SK-N-SH (cell line): ENCODE measurements around the gene SLC7A6OS. TPM values are rescaled to one million over a fixed set of nuclear protein-coding genes. Genes with fewer than 3 reads are reported as not detected.

Experiments used
- CTCF ChIA-PET: fragments of 300-600, 350-600 bp; formaldehyde crosslinking; extraction: SDS; loops from one replicate; lab custom pipeline; 2021; lab: Yijun Ruan, JAX
- POLR2A ChIA-PET: fragments of 350-600 bp; sonication (Branson Sonifier 250); formaldehyde crosslinking; extraction: SDS; loops from one replicate; lab custom pipeline; 2020; ENCODE audit warnings: antibody characterized with exemption, inconsistent platforms; lab: Yijun Ruan, JAX
- DNase-seq: peaks from one replicate; pipeline ENCODE4 v3.0.0; 2012
- H2AFZ ChIP-seq: fragments of 200-600 bp; sonication (generic); 2 replicates; pipeline ENCODE4 v1.8.1; 2016; ENCODE audit warnings: antibody characterized with exemption, mild to moderate bottlenecking, low read depth
- H3F3A ChIP-seq: fragments of 200-600 bp; sonication (generic); replicated peaks from 2 replicates; pipeline ENCODE3; 2016; ENCODE audit warnings: antibody characterized with exemption, mild to moderate bottlenecking; ENCODE audit not compliant: insufficient read depth
- H3K27ac ChIP-seq, 2 experiments: fragments of 200-500 bp in 1 of 2; fragments of 200-600 bp in 1 of 2; sonication (Bioruptor generic) in 1 of 2; sonication (generic), shearing (Covaris generic) in 1 of 2; 2 replicates each; pipeline versions ENCODE4 v1.5.1 to v1.6.1; 2014 to 2016; ENCODE audit warnings: low read depth in 2 of 2, inconsistent platforms in 1 of 2, low read length in 1 of 2, mild to moderate bottlenecking in 1 of 2, mixed read lengths in 1 of 2
- H3K27me3 ChIP-seq: fragments of 200-600 bp; sonication (generic), shearing (Covaris generic); 2 replicates; pipeline ENCODE4 v1.6.1; 2016; ENCODE audit warnings: mixed run types; ENCODE audit not compliant: insufficient read depth
- H3K36me3 ChIP-seq, 2 experiments: fragments of 200-500 bp in 1 of 2; fragments of 200-600 bp in 1 of 2; sonication (Bioruptor generic) in 1 of 2; sonication (generic) in 1 of 2; replicated peaks in 1 of 2; 2 replicates each; pipeline versions ENCODE3 to v1.5.1; 2014 to 2016; ENCODE audit warnings: low read length in 1 of 2, mild to moderate bottlenecking in 1 of 2; ENCODE audit not compliant: insufficient read depth in 2 of 2, control insufficient read depth in 1 of 2
- H3K4me1 ChIP-seq, 2 experiments: fragments of 200-500 bp in 1 of 2; fragments of 200-600 bp in 1 of 2; sonication (Bioruptor generic) in 1 of 2; sonication (generic), shearing (Covaris generic) in 1 of 2; 2 replicates each; pipeline versions ENCODE4 v1.5.1 to v1.6.1; 2014 to 2016; ENCODE audit warnings: low read depth in 1 of 2, low read length in 1 of 2, mixed run types in 1 of 2; ENCODE audit not compliant: insufficient read depth in 2 of 2, control insufficient read depth in 1 of 2
- H3K4me2 ChIP-seq: fragments of 200-600 bp; sonication (generic), shearing (Covaris generic); 2 replicates; pipeline ENCODE4 v1.6.1; 2017; ENCODE audit warnings: mixed run types
- H3K4me3 ChIP-seq, 2 experiments: fragments of 200-500 bp in 1 of 2; fragments of 200-600 bp in 1 of 2; sonication (Bioruptor generic) in 1 of 2; sonication (generic), shearing (Covaris generic) in 1 of 2; 2 replicates each; pipeline versions ENCODE4 v1.5.1 to v1.8.1; 2014 to 2016; ENCODE audit warnings: low read depth in 2 of 2, inconsistent platforms in 1 of 2, low read length in 1 of 2, mild to moderate bottlenecking in 1 of 2, mixed read lengths in 1 of 2, moderate library complexity in 1 of 2
- H3K79me2 ChIP-seq: fragments of 200-600 bp; sonication (generic); 2 replicates; pipeline ENCODE4 v1.8.1; 2017; ENCODE audit warnings: mild to moderate bottlenecking; ENCODE audit not compliant: insufficient read depth
- H3K9ac ChIP-seq: fragments of 200-600 bp; sonication (generic); 2 replicates; pipeline ENCODE4 v1.6.1; 2017; ENCODE audit warnings: mixed run types
- H3K9me2 ChIP-seq: fragments of 200-600 bp; sonication (generic); 2 replicates; pipeline ENCODE4 v1.6.1; 2017; ENCODE audit warnings: mixed run types
- H3K9me3 ChIP-seq: fragments of 200-600 bp; sonication (generic); 2 replicates; pipeline ENCODE4 v1.6.1; 2017; ENCODE audit warnings: mixed run types, mild to moderate bottlenecking, moderate library complexity
- H4K20me1 ChIP-seq: fragments of 200-600 bp; sonication (generic); 2 replicates; pipeline ENCODE4 v1.6.1; 2017; ENCODE audit warnings: mild to moderate bottlenecking, mixed run types; ENCODE audit not compliant: insufficient read depth
- EP300 ChIP-seq, 2 experiments: IDR thresholded peaks; 2 replicates each; pipeline versions ENCODE4 v1.4.0 to v1.6.1; 2012; ENCODE audit warnings: borderline replicate concordance in 1 of 2, low read depth in 1 of 2, low read length in 1 of 2
- EZH2phosphoT487 ChIP-seq: fragments of 200-600 bp; sonication (generic); IDR thresholded peaks from 2 replicates; pipeline ENCODE4 v1.6.1; 2017; ENCODE audit warnings: low read depth, mixed run types, mild to moderate bottlenecking, antibody characterized with exemption, moderate library complexity, borderline replicate concordance
- FOXJ3 ChIP-seq: sonication (generic); formaldehyde crosslinking; IDR thresholded peaks from 2 replicates; pipeline ENCODE4 v1.5.1; 2020; ENCODE audit warnings: mild to moderate bottlenecking, missing genetic modification reagents
- NFIC ChIP-seq: IDR thresholded peaks from 2 replicates; pipeline ENCODE4 v1.4.0; 2012; ENCODE audit warnings: borderline replicate concordance
- RCOR1 ChIP-seq: fragments of 150-350 bp; IDR thresholded peaks from 2 replicates; pipeline ENCODE4 v1.6.1; 2017; ENCODE audit warnings: antibody characterized with exemption, low read length
- RFX5 ChIP-seq: IDR thresholded peaks from 2 replicates; pipeline ENCODE4 v1.6.1; 2012; ENCODE audit warnings: mild to moderate bottlenecking, improper control_type of control experiment, low read length
- RXRA ChIP-seq: IDR thresholded peaks from 2 replicates; pipeline ENCODE4 v1.4.0; 2012; ENCODE audit warnings: low read depth, mild to moderate bottlenecking, borderline replicate concordance
- SMC3 ChIP-seq: IDR thresholded peaks from 2 replicates; pipeline ENCODE4 v1.6.1; 2012; ENCODE audit warnings: low read depth, low read length, improper control_type of control experiment
- TCF12 ChIP-seq: IDR thresholded peaks from 2 replicates; pipeline ENCODE4 v1.4.0; 2012
- TEAD4 ChIP-seq: IDR thresholded peaks from 2 replicates; pipeline ENCODE4 v1.4.0; 2012; ENCODE audit warnings: mild to moderate bottlenecking, borderline replicate concordance; ENCODE audit not compliant: insufficient read depth
- YY1 ChIP-seq: IDR thresholded peaks from 2 replicates; pipeline ENCODE4 v1.4.0; 2012; ENCODE audit warnings: low read depth, mild to moderate bottlenecking
- WGBS: methylation state at CpG from one replicate; pipeline ENCODE4 v1.1.6; 2017; ENCODE audit warnings: low lambda C conversion rate; 5-methylcytosine and 5-hydroxymethylcytosine counted together
- polyA plus RNA-seq, 3 experiments: library from polyadenylated mRNA; depleted of rRNA; stranded (reverse); fragments of >200 nt; gene quantifications; 2 replicates each; pipeline ENCODE4 v1.2.3, GENCODE V29; 2012
- TF ChIP-seq, protein P1 (sequence below): fragments of 200-600 bp; sonication (generic); IDR thresholded peaks from 2 replicates; pipeline ENCODE4 v1.6.1; 2017; ENCODE audit warnings: antibody characterized with exemption, mild to moderate bottlenecking, moderate library complexity
- TF ChIP-seq, protein P2 (sequence below): IDR thresholded peaks from 2 replicates; pipeline ENCODE4 v1.4.0; 2012; ENCODE audit warnings: low read depth, borderline replicate concordance
- TF ChIP-seq, protein P3 (sequence below): IDR thresholded peaks from 2 replicates; pipeline ENCODE4; 2012
- TF ChIP-seq, protein P4 (sequence below): IDR thresholded peaks from 2 replicates; pipeline ENCODE4 v1.4.0; 2012; ENCODE audit warnings: low read depth
- TF ChIP-seq, protein P5 (sequence below): IDR thresholded peaks from 2 replicates; pipeline ENCODE4 v1.6.1; 2012; ENCODE audit warnings: mild to moderate bottlenecking, low read depth, low read length, moderate library complexity

SLC7A6OS gene
- polyA plus RNA-seq, 1 of the 3 experiments (the other 2 are of a cell fraction): 6.6 TPM

DNA sequence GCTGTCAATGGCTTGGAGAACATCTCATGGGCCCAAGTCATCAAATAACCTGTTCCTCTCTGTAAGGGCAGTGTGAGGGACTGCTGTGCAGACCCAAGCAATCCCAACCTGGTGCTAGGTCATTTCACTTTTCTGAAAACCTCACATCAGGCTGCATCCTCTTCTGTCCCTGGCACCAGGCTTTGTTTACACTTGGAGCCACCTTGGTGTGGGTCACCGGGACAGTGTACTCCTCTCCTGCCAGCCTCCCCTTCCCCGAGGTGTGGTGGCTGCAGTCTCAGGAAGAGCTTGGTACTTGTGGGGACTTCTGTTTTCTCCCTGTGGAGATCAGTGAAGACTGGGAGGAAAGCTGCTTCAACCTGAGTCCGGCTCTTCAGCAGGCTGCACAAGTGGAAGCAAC lies 12.4 kb downstream of the SLC7A6OS start:
- H3K79me2 ChIP-seq: no peaks in the 10 kb centered on the region

DNA sequence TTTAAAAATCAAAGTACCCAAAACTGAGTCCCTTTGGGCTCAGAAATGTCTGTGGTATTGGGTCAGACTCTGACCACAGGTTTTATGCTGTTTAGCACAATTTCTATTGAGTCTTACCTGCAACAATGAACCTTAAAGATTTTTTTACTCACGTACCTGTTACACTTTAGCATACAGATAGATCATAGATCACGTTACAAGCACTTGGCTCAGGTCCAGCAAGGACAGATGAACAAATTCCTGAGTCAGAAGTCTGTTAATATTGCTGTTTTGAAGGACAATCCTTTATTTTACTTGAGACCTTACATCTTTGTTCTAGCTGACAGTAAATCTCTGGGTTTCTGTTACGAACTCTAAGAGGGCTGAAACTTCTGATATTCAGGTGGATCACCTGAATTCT lies 12.8 kb downstream of the SLC7A6OS start:
- CTCF ChIA-PET: no interaction called here

More for the DNA sequence above, 12.4 kb downstream of the SLC7A6OS start:
- ChIA-PET CTCF (no interaction called here), POLR2A (no interaction called here)
- no peaks in the 10 kb centered on the region for H3K27me3 ChIP-seq
- H3K4me2 ChIP-seq: no peak overlapping the region
- H3K36me3 ChIP-seq: peaks cover 54 to 81% of the 10 kb centered on the region in 2 experiments
- TF ChIP-seq, protein P1, sequence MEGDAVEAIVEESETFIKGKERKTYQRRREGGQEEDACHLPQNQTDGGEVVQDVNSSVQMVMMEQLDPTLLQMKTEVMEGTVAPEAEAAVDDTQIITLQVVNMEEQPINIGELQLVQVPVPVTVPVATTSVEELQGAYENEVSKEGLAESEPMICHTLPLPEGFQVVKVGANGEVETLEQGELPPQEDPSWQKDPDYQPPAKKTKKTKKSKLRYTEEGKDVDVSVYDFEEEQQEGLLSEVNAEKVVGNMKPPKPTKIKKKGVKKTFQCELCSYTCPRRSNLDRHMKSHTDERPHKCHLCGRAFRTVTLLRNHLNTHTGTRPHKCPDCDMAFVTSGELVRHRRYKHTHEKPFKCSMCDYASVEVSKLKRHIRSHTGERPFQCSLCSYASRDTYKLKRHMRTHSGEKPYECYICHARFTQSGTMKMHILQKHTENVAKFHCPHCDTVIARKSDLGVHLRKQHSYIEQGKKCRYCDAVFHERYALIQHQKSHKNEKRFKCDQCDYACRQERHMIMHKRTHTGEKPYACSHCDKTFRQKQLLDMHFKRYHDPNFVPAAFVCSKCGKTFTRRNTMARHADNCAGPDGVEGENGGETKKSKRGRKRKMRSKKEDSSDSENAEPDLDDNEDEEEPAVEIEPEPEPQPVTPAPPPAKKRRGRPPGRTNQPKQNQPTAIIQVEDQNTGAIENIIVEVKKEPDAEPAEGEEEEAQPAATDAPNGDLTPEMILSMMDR: no peak
- TF ChIP-seq EZH2phosphoT487: no peak
- no peak for TF ChIP-seq RCOR1
- TF ChIP-seq RXRA: no peak
- TF ChIP-seq TEAD4: no peak
- no peak for TF ChIP-seq FOXJ3
- TF ChIP-seq, protein P2, sequence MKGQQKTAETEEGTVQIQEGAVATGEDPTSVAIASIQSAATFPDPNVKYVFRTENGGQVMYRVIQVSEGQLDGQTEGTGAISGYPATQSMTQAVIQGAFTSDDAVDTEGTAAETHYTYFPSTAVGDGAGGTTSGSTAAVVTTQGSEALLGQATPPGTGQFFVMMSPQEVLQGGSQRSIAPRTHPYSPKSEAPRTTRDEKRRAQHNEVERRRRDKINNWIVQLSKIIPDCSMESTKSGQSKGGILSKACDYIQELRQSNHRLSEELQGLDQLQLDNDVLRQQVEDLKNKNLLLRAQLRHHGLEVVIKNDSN: no peak
- TF ChIP-seq SMC3: no peak
- TF ChIP-seq EP300 (IDR thresholded peaks at IDR 0.05; ENCODE audit: borderline replicate concordance in 1 of 2, low read depth in 1 of 2, low read length in 1 of 2): no peak
- no peak for TF ChIP-seq YY1
- no peak for TF ChIP-seq TCF12
- TF ChIP-seq, protein P3, sequence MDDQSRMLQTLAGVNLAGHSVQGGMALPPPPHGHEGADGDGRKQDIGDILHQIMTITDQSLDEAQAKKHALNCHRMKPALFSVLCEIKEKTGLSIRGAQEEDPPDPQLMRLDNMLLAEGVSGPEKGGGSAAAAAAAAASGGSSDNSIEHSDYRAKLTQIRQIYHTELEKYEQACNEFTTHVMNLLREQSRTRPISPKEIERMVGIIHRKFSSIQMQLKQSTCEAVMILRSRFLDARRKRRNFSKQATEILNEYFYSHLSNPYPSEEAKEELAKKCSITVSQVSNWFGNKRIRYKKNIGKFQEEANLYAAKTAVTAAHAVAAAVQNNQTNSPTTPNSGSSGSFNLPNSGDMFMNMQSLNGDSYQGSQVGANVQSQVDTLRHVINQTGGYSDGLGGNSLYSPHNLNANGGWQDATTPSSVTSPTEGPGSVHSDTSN: no peak
- TF ChIP-seq, protein P4, sequence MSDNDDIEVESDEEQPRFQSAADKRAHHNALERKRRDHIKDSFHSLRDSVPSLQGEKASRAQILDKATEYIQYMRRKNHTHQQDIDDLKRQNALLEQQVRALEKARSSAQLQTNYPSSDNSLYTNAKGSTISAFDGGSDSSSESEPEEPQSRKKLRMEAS: no peak
- no peaks in the 10 kb centered on the region for H3K9me3 ChIP-seq
- WGBS: 85% methylated on average over 2 of the region's 3 CpGs
- H3K9me2 ChIP-seq: no peaks in the 10 kb centered on the region
- DNase-seq: no peak
- H3K27ac ChIP-seq: peak overlapping the region in 1 of 2 experiments; percentile 57; a peak in 1 of 4 replicates
- no peak overlapping the region for H2AFZ ChIP-seq
- peaks cover 3 to 15% of the 10 kb centered on the region in 2 experiments; a peak in 3 of 4 replicates for H3K4me1 ChIP-seq
- H3F3A ChIP-seq: peaks cover 15% of the 10 kb centered on the region
- no peak overlapping the region for H3K9ac ChIP-seq
- no peak overlapping the region for H3K4me3 ChIP-seq
- 0 out of 2 replicates have a peak, but pooled peaks cover 6% of the 10 kb centered on the region for H4K20me1 ChIP-seq

More for the DNA sequence above, 12.8 kb downstream of the SLC7A6OS start:
- Histone ChIP-seq H2AFZ (no peak overlapping the region), H3F3A (peaks cover 15% of the 10 kb centered on the region), H3K79me2 (no peaks in the 10 kb centered on the region), H3K9ac (no peak overlapping the region), H4K20me1 (0 out of 2 replicates have a peak, but pooled peaks cover 6% of the 10 kb centered on the region), H3K27ac (no peak overlapping the region), H3K9me2 (no peaks in the 10 kb centered on the region), H3K27me3 (no peaks in the 10 kb centered on the region), H3K4me2 (no peak overlapping the region), H3K36me3 (peaks cover 54 to 81% of the 10 kb centered on the region in 2 experiments), H3K4me3 (no peak overlapping the region), H3K4me1 (peaks cover 3 to 15% of the 10 kb centered on the region in 2 experiments; a peak in 3 of 4 replicates), H3K9me3 (no peaks in the 10 kb centered on the region)
- TF ChIP-seq RFX5: no peak
- TF ChIP-seq, protein P5, sequence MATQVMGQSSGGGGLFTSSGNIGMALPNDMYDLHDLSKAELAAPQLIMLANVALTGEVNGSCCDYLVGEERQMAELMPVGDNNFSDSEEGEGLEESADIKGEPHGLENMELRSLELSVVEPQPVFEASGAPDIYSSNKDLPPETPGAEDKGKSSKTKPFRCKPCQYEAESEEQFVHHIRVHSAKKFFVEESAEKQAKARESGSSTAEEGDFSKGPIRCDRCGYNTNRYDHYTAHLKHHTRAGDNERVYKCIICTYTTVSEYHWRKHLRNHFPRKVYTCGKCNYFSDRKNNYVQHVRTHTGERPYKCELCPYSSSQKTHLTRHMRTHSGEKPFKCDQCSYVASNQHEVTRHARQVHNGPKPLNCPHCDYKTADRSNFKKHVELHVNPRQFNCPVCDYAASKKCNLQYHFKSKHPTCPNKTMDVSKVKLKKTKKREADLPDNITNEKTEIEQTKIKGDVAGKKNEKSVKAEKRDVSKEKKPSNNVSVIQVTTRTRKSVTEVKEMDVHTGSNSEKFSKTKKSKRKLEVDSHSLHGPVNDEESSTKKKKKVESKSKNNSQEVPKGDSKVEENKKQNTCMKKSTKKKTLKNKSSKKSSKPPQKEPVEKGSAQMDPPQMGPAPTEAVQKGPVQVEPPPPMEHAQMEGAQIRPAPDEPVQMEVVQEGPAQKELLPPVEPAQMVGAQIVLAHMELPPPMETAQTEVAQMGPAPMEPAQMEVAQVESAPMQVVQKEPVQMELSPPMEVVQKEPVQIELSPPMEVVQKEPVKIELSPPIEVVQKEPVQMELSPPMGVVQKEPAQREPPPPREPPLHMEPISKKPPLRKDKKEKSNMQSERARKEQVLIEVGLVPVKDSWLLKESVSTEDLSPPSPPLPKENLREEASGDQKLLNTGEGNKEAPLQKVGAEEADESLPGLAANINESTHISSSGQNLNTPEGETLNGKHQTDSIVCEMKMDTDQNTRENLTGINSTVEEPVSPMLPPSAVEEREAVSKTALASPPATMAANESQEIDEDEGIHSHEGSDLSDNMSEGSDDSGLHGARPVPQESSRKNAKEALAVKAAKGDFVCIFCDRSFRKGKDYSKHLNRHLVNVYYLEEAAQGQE: no peak
- TF ChIP-seq NFIC: peak; percentile 40
- TF ChIP-seq, protein P2: no peak
- POLR2A ChIA-PET: interaction anchor here (1.6 kb wide), 1 partner anchor 34 kb away, joined by 3 read pairs; the partner anchor contains the start of gene SLC7A6
- 73% methylated on average over 3 of the region's 3 CpGs for WGBS
- no peak for DNase-seq
